ENCODE results near the gene RCBTB1. TPM values are rescaled to one million over a fixed set of nuclear protein-coding genes. Genes with fewer than 3 reads are reported as not detected.

Gene RCBTB1
- total and polyA plus RNA-seq, 4 donors: 10.3 to 21.6 (median 12.6) TPM

DNA sequence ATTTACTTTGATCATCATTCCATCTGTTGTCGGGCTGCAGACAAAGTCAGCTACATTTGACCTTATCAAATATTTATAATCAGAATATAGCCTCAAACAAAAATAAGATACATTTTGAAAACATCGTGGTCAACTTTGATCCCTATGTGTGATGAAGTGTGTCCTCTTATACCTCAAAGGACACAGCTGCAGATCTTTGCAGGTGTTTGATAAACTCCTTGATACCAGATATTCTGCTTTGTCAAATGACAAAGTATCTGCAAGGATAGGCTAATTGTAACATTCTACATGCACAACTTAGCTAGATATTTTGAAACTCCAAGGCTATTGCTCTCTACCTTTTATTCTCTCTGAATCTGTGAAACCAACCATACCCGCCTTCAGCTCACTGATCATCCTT lies 45.6 kb downstream of the RCBTB1 start:
- intact Hi-C loops (cut with DNase I): loop anchor here in 1 of 2 donors (10.0 kb wide), 1 partner anchor 65 kb away; no protein-coding TSS in a partner anchor
- ATAC-seq (ENCODE audit: low FRiP score): no peak
- H3K36me3 ChIP-seq (ENCODE audit: control insufficient read depth in 1 of 2, insufficient read depth in 2 of 2, low read length in 1 of 2): peaks cover 1 to 3% of the 10 kb centered on the region in 2 donors

DNA sequence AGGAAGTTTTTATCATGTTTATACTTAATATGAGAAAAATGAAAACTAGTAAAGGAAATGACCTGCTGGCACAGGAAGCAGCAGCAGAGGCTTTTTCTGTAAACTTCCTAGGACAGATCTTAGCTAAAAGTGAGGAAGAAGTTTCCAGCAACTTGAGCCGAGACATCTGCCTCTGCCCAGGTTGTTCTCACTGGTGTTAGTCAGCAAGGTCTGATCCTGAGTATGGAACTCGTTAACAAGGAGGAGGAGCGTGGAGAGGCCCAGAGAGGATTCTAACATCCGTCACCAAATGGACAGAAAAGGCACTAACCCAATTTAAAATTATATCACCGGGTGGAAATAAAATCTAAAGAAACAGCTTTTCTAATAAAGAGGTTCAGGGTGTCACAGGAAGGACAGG lies 46.0 kb downstream of the RCBTB1 start:
- Histone ChIP-seq H3K27ac (ENCODE audit: low read depth in 1 of 2, low read length in 2 of 2) (no peak overlapping the region), H3K9me3 (ENCODE audit: control insufficient read depth, low read length) (no peaks in the 10 kb centered on the region), H3K36me3 (ENCODE audit: control insufficient read depth in 1 of 2, insufficient read depth in 2 of 2, low read length in 1 of 2) (peaks cover 1 to 3% of the 10 kb centered on the region in 2 donors), H3K4me3 (ENCODE audit: low read length in 2 of 2) (no peak overlapping the region), H3K27me3 (ENCODE audit: control insufficient read depth in 1 of 2, insufficient read depth in 2 of 2, low read length in 1 of 2) (no peaks in the 10 kb centered on the region), H3K4me1 (ENCODE audit: control insufficient read depth in 1 of 2, insufficient read depth in 2 of 2, low read length in 2 of 2) (no peaks in the 10 kb centered on the region)
- DNase-seq (no peak), ATAC-seq (ENCODE audit: low FRiP score) (no peak)
- intact Hi-C loops (cut with DNase I): no loop called here
- WGBS, 2 donors: 82 to 83% methylated on average over 5 of the region's 5 CpGs

More for the DNA sequence above, 45.6 kb downstream of the RCBTB1 start:
- no peaks in the 10 kb centered on the region for H3K27me3 ChIP-seq (ENCODE audit: control insufficient read depth in 1 of 2, insufficient read depth in 2 of 2, low read length in 1 of 2)
- no peak overlapping the region for H3K4me3 ChIP-seq (ENCODE audit: low read length in 2 of 2)
- no peaks in the 10 kb centered on the region for H3K9me3 ChIP-seq (ENCODE audit: control insufficient read depth, low read length)
- H3K27ac ChIP-seq (ENCODE audit: low read depth in 1 of 2, low read length in 2 of 2): no peak overlapping the region
- H3K4me1 ChIP-seq (ENCODE audit: control insufficient read depth in 1 of 2, insufficient read depth in 2 of 2, low read length in 2 of 2): no peaks in the 10 kb centered on the region
- WGBS, 2 donors: 75 to 97% methylated on average over 3 of the region's 3 CpGs
- no peak for DNase-seq

DNA sequence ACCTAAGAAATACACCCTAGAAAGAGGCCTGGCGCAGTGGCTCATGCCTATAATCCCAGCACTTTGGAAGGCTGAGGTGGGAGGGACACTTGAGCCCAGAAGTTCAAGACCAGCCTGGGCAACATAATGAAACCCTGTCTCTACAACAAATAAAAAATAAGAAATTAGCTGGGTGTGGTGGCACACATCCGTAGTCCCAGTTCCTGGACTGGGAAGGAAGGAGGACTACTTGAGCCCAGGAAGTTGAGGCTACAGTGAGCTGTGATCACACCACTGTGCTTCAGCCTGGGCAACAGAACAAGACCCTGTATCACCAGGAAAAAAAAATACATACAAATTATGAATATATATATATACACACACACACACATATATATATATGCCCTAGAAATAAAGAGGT lies 47.0 kb downstream of the RCBTB1 start:
- DNase-seq (no peak), ATAC-seq (ENCODE audit: low FRiP score) (no peak)
- 96 to 97% methylated on average over 2 of the region's 2 CpGs for WGBS, 2 donors
- intact Hi-C loops (cut with DNase I): no loop called here
- Histone ChIP-seq H3K27me3 (ENCODE audit: control insufficient read depth in 1 of 2, insufficient read depth in 2 of 2, low read length in 1 of 2) (no peaks in the 10 kb centered on the region), H3K9me3 (ENCODE audit: control insufficient read depth, low read length) (no peaks in the 10 kb centered on the region), H3K4me3 (ENCODE audit: low read length in 2 of 2) (no peak overlapping the region), H3K36me3 (ENCODE audit: control insufficient read depth in 1 of 2, insufficient read depth in 2 of 2, low read length in 1 of 2) (peaks cover 1 to 3% of the 10 kb centered on the region in 2 donors), H3K4me1 (ENCODE audit: control insufficient read depth in 1 of 2, insufficient read depth in 2 of 2, low read length in 2 of 2) (no peaks in the 10 kb centered on the region), H3K27ac (ENCODE audit: low read depth in 1 of 2, low read length in 2 of 2) (no peak overlapping the region)

DNA sequence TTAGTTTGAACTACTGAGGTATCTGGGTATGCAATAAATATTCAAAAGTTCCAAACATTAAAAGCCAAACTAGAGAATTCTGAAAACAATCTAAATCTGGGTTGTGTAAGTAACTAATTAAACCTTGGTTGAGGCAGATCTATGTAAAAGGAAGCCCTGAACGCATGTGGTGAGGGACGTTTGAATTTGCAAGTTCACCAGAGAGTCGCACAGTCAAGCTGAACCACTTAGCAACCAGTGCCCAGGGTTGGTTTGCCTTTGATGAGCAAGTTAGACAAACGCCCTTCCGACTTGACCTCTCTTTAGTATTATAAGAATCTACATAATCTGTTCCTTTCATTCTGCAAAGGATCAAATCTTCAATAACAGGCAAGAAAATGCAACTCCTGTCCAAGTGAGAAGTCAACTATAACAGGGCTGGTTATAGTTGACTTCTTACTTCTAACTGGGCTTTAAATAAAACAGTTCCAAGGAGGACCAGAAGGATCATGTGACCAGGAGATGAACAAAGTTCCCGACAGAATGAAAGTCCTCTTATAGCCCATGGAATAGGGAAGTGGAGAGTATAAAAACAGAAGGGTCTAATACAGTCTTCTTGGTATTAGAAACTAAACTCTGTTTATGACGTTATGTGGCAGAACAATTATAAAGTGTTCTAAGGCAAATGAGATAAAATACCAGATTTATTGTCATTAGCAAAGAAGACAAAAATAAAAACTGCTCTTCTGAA lies 49.0 kb downstream of the RCBTB1 start:
- H3K4me1 ChIP-seq (ENCODE audit: control insufficient read depth in 1 of 2, insufficient read depth in 2 of 2, low read length in 2 of 2): no peaks in the 10 kb centered on the region
- H3K36me3 ChIP-seq (ENCODE audit: control insufficient read depth in 1 of 2, insufficient read depth in 2 of 2, low read length in 1 of 2): peaks cover 1 to 3% of the 10 kb centered on the region in 2 donors
- no peaks in the 10 kb centered on the region for H3K27me3 ChIP-seq (ENCODE audit: control insufficient read depth in 1 of 2, insufficient read depth in 2 of 2, low read length in 1 of 2)
- no peak for DNase-seq
- no peak for ATAC-seq (ENCODE audit: low FRiP score)
- no peak overlapping the region for H3K27ac ChIP-seq (ENCODE audit: low read depth in 1 of 2, low read length in 2 of 2)
- H3K9me3 ChIP-seq (ENCODE audit: control insufficient read depth, low read length): no peaks in the 10 kb centered on the region
- H3K4me3 ChIP-seq (ENCODE audit: low read length in 2 of 2): no peak overlapping the region
- intact Hi-C loops (cut with DNase I): no loop called here
- WGBS, 2 donors: 68 to 76% methylated on average over 7 of the region's 7 CpGs

DNA sequence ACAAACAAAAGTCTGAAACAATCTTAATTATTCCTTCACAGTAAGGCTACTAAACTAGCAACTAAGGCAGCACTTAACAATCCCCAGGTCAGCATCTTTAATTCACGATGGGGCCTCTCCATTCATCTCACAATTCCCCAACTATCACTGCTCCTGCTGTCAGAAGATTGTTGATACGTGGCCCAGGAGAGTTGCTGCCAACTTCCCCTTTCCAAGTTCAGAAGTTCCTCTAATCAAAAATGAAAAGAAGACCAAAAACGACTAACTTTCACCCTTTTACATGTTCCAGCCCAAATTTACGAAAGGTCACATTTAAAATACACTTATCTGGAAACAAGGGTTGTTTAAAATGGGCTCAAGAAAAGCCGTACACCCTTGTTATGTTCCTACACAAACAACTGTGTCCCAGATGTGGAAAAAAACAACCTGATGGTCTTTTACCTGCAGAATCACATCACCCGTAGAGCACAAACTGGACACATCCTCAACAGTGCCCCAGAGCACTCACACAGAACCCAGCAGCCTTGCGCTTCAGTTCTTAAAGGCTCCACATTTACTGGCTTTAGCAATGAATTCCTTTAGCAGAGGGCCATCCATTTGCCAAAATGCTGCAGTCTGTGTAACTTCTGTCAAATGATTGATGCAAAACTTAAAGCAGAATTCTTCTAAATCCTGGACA lies 51.6 kb downstream of the RCBTB1 start:
- H3K4me1 ChIP-seq (ENCODE audit: control insufficient read depth in 1 of 2, insufficient read depth in 2 of 2, low read length in 2 of 2): no peaks in the 10 kb centered on the region
- 32 to 45% methylated on average over 7 of the region's 7 CpGs for whole genome bisulfite sequencing, 2 donors
- intact Hi-C loops (cut with DNase I): no loop called here
- no peaks in the 10 kb centered on the region for H3K9me3 ChIP-seq (ENCODE audit: control insufficient read depth, low read length)
- no peak for DNase-seq
- no peak overlapping the region for H3K4me3 ChIP-seq (ENCODE audit: low read length in 2 of 2)
- H3K36me3 ChIP-seq (ENCODE audit: control insufficient read depth in 1 of 2, insufficient read depth in 2 of 2, low read length in 1 of 2): peaks cover 0 to 1% of the 10 kb centered on the region in 2 donors
- H3K27me3 ChIP-seq (ENCODE audit: control insufficient read depth in 1 of 2, insufficient read depth in 2 of 2, low read length in 1 of 2): no peaks in the 10 kb centered on the region
- ATAC-seq (ENCODE audit: low FRiP score): no peak
- H3K27ac ChIP-seq (ENCODE audit: low read depth in 1 of 2, low read length in 2 of 2): no peak overlapping the region

DNA sequence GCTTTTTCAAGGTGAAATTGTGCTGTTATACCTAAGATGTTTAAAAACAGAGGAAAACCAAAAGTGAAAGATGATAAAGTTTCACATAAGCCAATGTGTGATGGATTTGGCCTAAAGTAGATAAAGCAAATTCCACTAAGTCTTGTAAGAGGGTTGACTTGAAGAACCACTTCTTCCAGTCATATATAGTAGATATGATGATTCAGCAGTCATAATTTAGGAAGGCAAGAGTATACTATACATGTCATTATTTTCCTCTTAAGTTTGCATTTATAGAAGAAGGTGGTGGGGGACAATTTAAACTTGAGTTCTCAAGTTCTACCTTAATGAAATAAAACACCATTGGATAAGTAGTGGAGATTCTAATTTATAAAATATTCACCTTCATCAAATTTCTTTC lies 52.3 kb downstream of the RCBTB1 start:
- Histone ChIP-seq H3K36me3 (ENCODE audit: control insufficient read depth in 1 of 2, insufficient read depth in 2 of 2, low read length in 1 of 2) (peaks cover 0 to 1% of the 10 kb centered on the region in 2 donors), H3K27me3 (ENCODE audit: control insufficient read depth in 1 of 2, insufficient read depth in 2 of 2, low read length in 1 of 2) (no peaks in the 10 kb centered on the region), H3K4me1 (ENCODE audit: control insufficient read depth in 1 of 2, insufficient read depth in 2 of 2, low read length in 2 of 2) (no peaks in the 10 kb centered on the region), H3K9me3 (ENCODE audit: control insufficient read depth, low read length) (no peaks in the 10 kb centered on the region), H3K27ac (ENCODE audit: low read depth in 1 of 2, low read length in 2 of 2) (no peak overlapping the region), H3K4me3 (ENCODE audit: low read length in 2 of 2) (no peak overlapping the region)
- DNase-seq (no peak), ATAC-seq (ENCODE audit: low FRiP score) (no peak)
- intact Hi-C loops (cut with DNase I): no loop called here

DNA sequence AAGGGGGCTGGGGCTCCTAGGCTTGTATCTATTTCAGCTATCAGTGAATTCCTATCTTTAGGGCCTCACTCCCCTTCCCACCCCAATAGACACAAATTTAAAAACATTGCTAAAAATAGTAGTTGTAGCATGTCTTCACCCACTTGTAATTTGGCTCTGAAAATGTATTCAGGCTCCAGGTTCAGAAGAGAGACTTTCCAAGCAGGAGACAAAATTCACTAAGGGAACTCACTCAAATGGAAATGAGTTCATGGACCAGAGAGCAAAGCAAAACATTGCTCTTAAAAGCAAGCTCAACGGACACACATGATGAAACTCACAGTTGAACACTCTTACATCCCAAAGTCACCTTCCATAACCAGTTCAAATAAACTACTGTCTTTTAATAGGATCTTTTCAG lies 52.8 kb downstream of the RCBTB1 start:
- WGBS, 2 donors: 36 to 38% methylated on average over 1 of the region's 1 CpG
- Histone ChIP-seq H3K4me3 (ENCODE audit: low read length in 2 of 2) (no peak overlapping the region), H3K27me3 (ENCODE audit: control insufficient read depth in 1 of 2, insufficient read depth in 2 of 2, low read length in 1 of 2) (no peaks in the 10 kb centered on the region), H3K36me3 (ENCODE audit: control insufficient read depth in 1 of 2, insufficient read depth in 2 of 2, low read length in 1 of 2) (peaks cover 0 to 1% of the 10 kb centered on the region in 2 donors), H3K4me1 (ENCODE audit: control insufficient read depth in 1 of 2, insufficient read depth in 2 of 2, low read length in 2 of 2) (no peaks in the 10 kb centered on the region), H3K27ac (ENCODE audit: low read depth in 1 of 2, low read length in 2 of 2) (no peak overlapping the region), H3K9me3 (ENCODE audit: control insufficient read depth, low read length) (no peaks in the 10 kb centered on the region)
- intact Hi-C loops (cut with DNase I): no loop called here
- no peak for DNase-seq
- no peak for ATAC-seq (ENCODE audit: low FRiP score)

DNA sequence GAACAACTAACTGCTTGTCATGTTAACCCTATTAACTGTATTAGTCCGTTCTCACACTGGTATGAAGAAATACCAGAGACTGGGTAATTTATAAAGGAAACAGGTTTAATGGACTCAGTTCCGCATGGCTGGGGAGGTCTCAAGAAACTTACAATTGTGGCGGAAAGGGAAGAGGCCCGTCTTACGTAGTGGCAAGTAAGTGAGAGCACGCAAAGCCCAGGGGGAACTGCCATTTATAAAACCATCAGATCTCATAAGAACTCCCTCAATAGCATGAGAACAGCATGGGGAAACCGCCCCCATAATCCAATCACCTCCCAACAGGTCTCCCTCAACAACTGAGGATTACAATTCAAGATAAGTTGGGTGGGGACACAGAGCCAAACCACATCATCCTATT lies 54.9 kb downstream of the RCBTB1 start:
- Histone ChIP-seq H3K4me3 (ENCODE audit: low read length in 2 of 2) (no peak overlapping the region), H3K9me3 (ENCODE audit: control insufficient read depth, low read length) (no peaks in the 10 kb centered on the region), H3K36me3 (ENCODE audit: control insufficient read depth in 1 of 2, insufficient read depth in 2 of 2, low read length in 1 of 2) (no peaks in the 10 kb centered on the region), H3K27ac (ENCODE audit: low read depth in 1 of 2, low read length in 2 of 2) (no peak overlapping the region), H3K4me1 (ENCODE audit: control insufficient read depth in 1 of 2, insufficient read depth in 2 of 2, low read length in 2 of 2) (no peaks in the 10 kb centered on the region), H3K27me3 (ENCODE audit: control insufficient read depth in 1 of 2, insufficient read depth in 2 of 2, low read length in 1 of 2) (no peaks in the 10 kb centered on the region)
- DNase-seq (no peak), ATAC-seq (ENCODE audit: low FRiP score) (no peak)
- intact Hi-C loops (cut with DNase I): no loop called here
- WGBS, 2 donors: 88 to 89% methylated on average over 7 of the region's 7 CpGs

DNA sequence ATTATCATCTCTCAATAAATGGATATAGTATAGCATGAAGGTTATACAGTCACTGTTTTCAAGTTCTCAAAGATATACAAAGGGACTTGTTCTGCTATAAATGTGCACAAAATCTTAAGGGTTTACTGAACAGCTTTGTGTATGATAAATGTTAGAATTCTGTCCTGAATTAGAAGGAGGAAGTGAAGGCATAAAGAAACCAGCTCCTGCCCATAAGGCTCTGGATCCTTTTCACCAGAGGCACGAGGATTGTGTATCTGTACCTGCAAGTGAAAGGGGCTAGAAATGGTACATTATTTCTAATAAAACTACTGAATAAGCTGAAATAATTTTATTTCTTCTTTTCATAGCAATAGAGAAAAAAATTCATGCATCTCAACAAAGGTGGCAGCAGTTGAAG lies 57.2 kb downstream of the RCBTB1 start:
- peaks cover 0 to 7% of the 10 kb centered on the region in 2 donors for H3K36me3 ChIP-seq (ENCODE audit: control insufficient read depth in 1 of 2, insufficient read depth in 2 of 2, low read length in 1 of 2)
- intact Hi-C loops (cut with DNase I): no loop called here

More for the DNA sequence above, 57.2 kb downstream of the RCBTB1 start:
- H3K27me3 ChIP-seq (ENCODE audit: control insufficient read depth in 1 of 2, insufficient read depth in 2 of 2, low read length in 1 of 2): no peaks in the 10 kb centered on the region
- no peak overlapping the region for H3K4me3 ChIP-seq (ENCODE audit: low read length in 2 of 2)
- WGBS, 2 donors: 80 to 83% methylated on average over 1 of the region's 1 CpG
- H3K4me1 ChIP-seq (ENCODE audit: control insufficient read depth in 1 of 2, insufficient read depth in 2 of 2, low read length in 2 of 2): no peaks in the 10 kb centered on the region
- no peak overlapping the region for H3K27ac ChIP-seq (ENCODE audit: low read depth in 1 of 2, low read length in 2 of 2)
- H3K9me3 ChIP-seq (ENCODE audit: control insufficient read depth, low read length): no peaks in the 10 kb centered on the region
- ATAC-seq (ENCODE audit: low FRiP score): no peak
- DNase-seq: no peak

All from aorta (tissue), 5 donors.